Epidermal melanocyte (primary cell): ENCODE data around the gene PHKA2.

Experiments
- DNase-seq: peaks from one replicate; pipeline ENCODE4 v3.0.0; 2011; ENCODE audit warnings: low spot score; ENCODE audit not compliant: insufficient read length

Gene PHKA2

DNA sequence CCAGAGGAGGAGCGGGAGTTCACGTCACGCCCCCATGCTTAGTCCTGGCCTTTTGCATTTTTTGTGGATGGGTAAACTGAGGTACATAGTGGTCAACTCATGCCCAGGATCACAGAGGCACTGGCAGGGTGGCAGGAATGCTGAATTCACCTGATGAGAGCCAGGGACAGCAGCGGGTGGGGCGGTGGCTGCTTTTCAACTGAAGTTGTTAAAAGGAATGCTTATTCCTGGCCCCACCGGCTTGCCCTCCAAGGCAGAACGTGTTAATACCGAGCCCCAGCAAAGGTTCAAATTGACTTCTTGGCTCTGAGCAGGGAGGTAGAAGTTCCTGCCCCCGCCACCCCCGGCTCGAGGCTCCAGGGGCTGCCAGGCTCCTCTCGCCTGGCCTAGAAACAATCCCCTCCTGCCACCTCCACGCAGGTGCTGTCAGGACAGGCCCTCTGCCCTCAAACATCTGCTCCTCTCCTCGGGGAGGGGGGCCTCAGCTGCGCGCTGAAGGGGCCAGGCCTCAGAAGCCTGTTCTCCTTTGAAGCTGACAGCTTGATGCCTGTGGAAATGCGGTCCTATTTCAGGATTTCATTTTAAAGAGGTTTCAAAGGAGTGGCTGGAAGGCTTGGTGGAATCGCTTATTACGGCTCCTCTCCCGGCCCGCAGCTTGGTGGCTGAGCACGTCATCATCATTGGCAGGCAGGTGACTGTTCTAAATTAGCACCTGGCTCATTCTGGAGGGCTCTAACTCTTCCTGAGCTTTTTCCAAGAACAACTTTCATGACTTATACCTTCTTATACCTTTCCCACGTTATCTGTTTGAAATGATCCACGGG, 93.0 kb downstream of the PHKA2 start:
- no peak for DNase-seq

DNA sequence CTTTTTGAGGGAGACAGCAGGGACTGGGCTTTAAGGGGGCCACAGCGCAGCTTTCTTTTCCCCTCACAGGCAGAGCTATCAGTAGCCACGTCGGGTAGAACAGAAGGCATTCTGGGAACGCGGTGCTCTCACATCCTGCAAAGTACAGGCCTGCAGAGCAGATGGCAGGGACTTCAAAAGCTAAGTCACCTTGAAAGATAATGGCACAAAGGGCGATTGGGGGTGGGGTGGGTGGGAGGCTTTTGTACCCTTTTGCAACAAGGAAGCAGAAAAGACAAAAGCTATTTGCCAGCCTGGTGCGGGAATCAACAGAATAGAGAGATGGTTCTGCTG, 93.9 kb downstream of the PHKA2 start:
- DNase-seq: no peak

GRCh38 chrX:18889346-18890048, 94.4 kb downstream of the PHKA2 start:
- DNase-seq: no peak

- DNase-seq: no peak
Observed at GRCh38 chrX:18888281-18888680, 95.6 kb downstream of the PHKA2 start.

GRCh38 chrX:18887825-18888212, 96.1 kb downstream of the PHKA2 start:
- no peak for DNase-seq

- no peak for DNase-seq
Observed at GRCh38 chrX:18887177-18887824, 96.6 kb downstream of the PHKA2 start.

GRCh38 chrX:18886344-18887161, 97.4 kb downstream of the PHKA2 start:
- peak; percentile 17 for DNase-seq

GRCh38 chrX:18886005-18886343, 97.9 kb downstream of the PHKA2 start:
- no peak for DNase-seq

GRCh38 chrX:18885328-18886004, 98.4 kb downstream of the PHKA2 start:
- no peak for DNase-seq

DNA sequence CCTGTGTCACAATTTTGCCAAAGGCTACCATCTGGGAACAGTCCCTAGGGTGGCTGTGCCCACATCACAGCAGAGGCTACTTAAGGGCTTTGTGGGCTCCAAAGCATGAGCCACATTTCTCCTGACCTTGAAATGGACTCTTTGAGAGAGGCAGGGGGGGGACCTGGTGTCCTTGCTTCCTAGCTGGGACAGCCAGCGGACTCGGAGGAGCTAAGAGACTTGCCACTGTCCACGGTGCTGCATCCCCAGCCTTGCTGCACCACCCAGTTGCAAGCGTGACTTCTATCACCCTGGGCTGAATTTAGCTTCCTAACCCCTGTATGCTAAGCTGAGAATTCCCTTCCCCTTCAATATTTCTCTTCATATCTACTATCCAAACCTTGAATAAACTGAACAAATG, 99.0 kb downstream of the PHKA2 start:
- DNase-seq: no peak

DNA sequence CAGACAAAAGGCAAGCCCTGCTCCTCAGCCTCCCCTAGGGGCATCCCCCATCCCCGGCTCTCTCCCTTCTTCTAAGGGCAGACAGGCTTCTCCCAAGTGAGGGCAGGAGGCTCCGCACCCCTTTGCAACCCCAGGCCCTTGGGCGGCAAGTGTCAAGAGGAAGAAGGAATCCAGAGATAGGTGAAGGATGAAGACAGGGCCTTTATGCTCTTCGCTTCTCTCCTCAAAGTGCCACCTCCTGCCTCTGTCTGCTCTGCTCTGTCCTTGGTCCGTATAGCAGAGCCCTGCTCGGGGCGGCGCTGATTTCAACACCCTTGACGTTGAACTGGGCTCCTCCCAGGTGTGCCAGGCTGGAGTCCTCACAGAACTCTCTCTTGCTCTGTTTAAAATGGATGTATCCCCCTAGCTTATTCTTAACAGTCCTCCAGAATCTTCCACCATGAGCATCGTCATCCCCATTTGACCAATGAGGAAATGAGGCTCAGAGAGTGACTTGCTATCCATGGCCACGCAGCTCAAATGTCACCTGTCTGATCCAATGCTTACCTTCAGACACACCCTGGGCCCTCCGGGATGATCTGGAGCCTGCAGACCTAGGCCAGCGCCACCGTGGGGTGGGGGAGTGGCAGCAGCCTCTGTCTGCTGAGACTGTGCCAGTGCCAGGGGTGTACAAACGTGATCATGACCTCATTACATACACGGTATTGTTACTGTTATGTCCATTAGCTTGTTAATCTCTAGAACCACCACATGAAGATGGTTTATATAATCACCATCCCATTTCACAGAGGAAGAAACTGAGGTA, 99.8 kb downstream of the PHKA2 start:
- no peak for DNase-seq

GRCh38 chrX:18883234-18883960, 100.5 kb downstream of the PHKA2 start:
- no peak for DNase-seq

DNA sequence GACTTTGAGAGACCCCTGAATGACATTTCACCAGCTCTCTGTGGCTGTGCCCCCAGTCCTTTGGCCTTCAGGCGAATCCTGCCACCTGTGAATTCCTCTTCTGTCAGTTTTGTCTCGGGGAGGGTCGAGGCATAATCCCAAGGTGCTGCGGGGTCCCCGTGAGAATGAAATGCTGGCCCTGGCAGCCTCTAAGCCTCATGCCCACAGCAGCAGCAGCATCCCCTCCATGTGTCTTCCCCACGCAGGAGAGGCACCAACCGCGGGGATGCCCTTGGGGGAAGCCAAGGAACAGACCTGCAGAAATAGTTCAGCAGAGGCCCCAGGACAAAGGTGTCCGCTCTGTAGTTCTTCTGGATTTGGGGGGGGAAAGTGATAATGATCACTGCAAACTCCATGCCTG, 104.8 kb downstream of the PHKA2 start:
- no peak for DNase-seq

GRCh38 chrX:18877469-18877868, 106.4 kb downstream of the PHKA2 start:
- no peak for DNase-seq

GRCh38 chrX:18875256-18875878, 108.5 kb downstream of the PHKA2 start:
- no peak for DNase-seq

DNA sequence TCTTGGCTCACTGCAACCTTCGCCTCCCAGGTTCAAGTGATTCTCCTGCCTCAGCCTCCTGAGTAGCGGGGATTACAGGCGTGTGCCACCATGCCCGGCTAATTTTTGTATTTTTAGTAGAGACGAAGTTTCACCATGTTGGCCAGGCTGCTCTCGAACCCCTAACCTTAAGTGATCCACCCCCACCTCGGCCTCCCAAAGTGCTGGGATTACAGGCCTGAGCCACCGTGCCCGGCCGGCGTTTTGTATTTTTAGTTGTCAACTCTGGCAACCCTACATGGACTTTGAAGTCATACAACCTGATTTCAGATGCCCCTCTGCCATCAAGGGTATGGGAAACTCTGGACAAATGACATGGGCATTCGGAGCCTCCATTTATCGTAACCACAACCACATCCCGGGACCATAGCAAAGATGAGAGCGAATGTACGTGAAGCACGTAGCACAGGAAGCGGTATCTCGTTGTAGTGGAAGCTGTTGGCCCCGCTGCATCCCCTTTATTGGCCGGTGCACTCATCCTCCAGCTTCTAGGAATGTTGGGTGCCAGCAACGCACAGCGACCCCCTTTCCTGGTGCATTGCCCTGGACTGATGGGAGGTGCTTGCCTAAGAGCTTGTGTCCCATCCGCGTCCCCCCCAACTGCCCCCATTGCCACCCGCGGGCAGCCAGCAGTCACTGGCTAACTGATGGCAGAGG, 109.2 kb downstream of the PHKA2 start:
- no peak for DNase-seq

- DNase-seq: no peak
Observed at GRCh38 chrX:18873836-18874235, 110.1 kb downstream of the PHKA2 start.

- no peak for DNase-seq
Observed at GRCh38 chrX:18873189-18873791, 110.6 kb downstream of the PHKA2 start.
